Placental pericyte (primary cell): ENCODE results near the gene TBC1D10B. TPM values are rescaled to one million over a fixed set of nuclear protein-coding genes. Genes with fewer than 3 reads are reported as not detected.

Experiments
- small RNA-seq: library from RNA; depleted of rRNA; stranded (forward); fragments of <200 nt; gene quantifications from one replicate; pipeline ENCODE3, GENCODE V24; 2012; ENCODE audit warnings: low replicate concordance
- total RNA-seq: library from RNA; depleted of rRNA; stranded (reverse); fragments of >200 nt; gene quantifications from 2 replicates; pipeline ENCODE4 v1.2.3, GENCODE V29; 2012

TBC1D10B gene, protein sequence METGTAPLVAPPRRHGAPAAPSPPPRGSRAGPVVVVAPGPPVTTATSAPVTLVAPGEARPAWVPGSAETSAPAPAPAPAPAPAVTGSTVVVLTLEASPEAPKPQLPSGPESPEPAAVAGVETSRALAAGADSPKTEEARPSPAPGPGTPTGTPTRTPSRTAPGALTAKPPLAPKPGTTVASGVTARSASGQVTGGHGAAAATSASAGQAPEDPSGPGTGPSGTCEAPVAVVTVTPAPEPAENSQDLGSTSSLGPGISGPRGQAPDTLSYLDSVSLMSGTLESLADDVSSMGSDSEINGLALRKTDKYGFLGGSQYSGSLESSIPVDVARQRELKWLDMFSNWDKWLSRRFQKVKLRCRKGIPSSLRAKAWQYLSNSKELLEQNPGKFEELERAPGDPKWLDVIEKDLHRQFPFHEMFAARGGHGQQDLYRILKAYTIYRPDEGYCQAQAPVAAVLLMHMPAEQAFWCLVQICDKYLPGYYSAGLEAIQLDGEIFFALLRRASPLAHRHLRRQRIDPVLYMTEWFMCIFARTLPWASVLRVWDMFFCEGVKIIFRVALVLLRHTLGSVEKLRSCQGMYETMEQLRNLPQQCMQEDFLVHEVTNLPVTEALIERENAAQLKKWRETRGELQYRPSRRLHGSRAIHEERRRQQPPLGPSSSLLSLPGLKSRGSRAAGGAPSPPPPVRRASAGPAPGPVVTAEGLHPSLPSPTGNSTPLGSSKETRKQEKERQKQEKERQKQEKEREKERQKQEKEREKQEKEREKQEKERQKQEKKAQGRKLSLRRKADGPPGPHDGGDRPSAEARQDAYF
- 43.1 and 57.8 TPM in 2 replicates for total RNA-seq

DNA sequence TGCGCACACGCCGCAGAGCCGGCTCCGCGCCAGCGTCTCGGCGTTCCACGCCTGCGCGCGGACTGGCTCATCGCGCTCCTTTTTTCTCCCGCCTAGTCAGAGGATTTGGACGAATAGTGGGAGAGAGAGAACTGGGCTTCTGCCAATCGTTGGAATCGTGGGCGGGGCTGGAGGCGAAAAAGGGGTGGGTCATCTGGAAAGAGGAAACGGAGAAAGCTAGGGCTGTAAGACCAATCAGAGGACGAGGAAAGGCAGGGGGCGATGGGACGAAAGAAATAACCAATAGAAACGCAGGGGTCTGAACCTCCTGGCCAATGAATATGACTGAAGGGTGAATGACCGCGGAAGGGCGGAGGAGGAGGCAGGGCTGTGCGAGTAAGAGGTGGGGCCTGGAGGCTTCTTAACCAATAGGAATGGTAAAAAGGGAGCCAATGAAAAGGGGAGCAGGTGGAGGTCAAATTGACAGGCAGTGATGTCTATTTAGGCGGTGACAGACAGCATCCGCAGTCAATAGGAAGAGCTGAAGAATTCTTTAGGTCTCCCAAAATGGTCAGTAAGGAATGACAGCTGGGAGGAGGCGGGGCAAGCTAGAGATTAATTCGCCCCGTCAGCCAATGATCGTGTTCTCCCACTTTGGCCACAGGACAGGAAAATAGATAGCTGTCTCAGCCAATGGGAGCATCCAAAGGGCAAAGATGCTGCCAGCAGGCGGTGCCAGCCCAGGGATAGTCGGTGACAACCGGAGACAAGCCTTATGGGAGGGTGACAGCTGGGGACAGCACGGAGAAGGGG is at the start of gene TBC1D10B:
Gene TBC1D10B (minus strand): TSS at position 39 of the 792 bp plus-strand sequence. CDS start 311 bp downstream, outside the sequence.

GRCh38 chr16:30407102-30407803 is 37.0 kb upstream of the TBC1D10B start, which contains the start of gene ZNF771:
TSS of gene ZNF771 (plus strand) at chr16:30407606. CDS start at chr16:30408054, 448 bp downstream.

DNA sequence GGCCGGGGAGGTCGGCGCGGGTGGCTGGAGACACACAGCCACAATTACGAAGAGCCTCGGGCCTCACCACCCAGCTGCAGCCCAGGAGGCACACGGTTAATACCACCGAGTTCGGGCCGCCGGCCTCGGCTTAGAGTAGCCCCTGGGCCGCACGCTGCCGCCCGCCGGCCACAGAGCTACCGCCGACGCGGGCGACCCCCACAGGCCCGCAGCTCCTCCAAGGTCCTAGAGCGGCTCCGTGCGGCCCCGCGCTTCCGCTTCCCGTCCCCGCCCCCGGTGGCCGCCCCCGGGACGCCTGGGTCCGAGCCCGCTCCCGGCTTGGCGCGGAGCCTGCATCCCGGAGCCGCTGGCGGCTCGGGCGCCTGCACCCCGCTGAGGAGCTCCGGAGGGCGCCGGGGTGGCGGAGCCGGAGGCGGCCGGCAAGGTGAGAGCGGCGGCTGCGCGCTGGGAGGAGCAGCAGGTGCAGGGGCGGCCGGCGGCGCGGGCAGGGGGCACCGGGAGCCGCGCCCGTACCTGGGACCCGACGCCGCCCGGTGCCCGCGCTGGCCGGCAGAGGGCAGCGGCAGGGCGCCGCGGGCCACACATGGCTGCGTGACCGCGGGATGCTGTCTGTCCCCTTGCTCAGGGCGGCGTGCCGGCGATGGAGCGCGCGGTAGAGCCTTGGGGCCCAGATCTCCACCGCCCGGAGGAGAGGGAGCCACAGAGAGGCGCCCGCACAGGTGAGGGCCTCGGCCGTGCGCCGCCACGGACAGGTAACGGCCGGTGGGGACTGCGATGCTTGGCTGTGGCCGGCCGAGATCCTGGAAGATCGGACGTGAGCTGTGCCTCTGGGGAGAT is 25.1 kb upstream of the TBC1D10B start, which contains the start of gene ZNF48:
Gene ZNF48 (plus strand): TSS at position 266 of the 837 bp plus-strand sequence. CDS start 375 bp downstream, at position 641.

GRCh38 chr16:30382111-30382881 is 12.0 kb upstream of the TBC1D10B start, which contains the start of gene SEPTIN1:
TSS of gene SEPTIN1 (minus strand) at chr16:30382561. CDS start at chr16:30382542, 19 bp downstream.

GRCh38 chr16:30374538-30374937 is 4.2 kb upstream of the TBC1D10B start, which contains the start of gene MYL11:
TSS of gene MYL11 (plus strand) at chr16:30374802. CDS start at chr16:30374858, 56 bp downstream.

GRCh38 chr16:30355144-30355953 is 14.9 kb downstream of the TBC1D10B start, which contains the start of gene CD2BP2:
TSS of gene CD2BP2 (minus strand) at chr16:30355308. CDS start at chr16:30354681, 627 bp downstream.

Small RNA genes lying within 50 kb of the gene (small RNA-seq; reads per million reads assigned to genes)
- gene RF00406: 5.0 reads per million, percentile 88 among the genes with 10 or more reads in this experiment

Other genes with a start within 250 kb of the TBC1D10B start
- 39.7 and 43.8 TPM in 2 replicates for gene MAPK3, start 247.3 kb downstream of the TBC1D10B start, total RNA-seq
- gene CORO1A, start 186.9 kb downstream of the TBC1D10B start, total RNA-seq: 2.0 and 3.3 TPM in 2 replicates
- gene BOLA2B, start 176.8 kb downstream of the TBC1D10B start, total RNA-seq: 111 and 157 TPM in 2 replicates
- 36.4 and 42.2 TPM in 2 replicates for gene SLX1A, start 176.6 kb downstream of the TBC1D10B start, total RNA-seq
- 2.8 and 4.9 TPM in 2 replicates for gene SULT1A3, start 171.2 kb downstream of the TBC1D10B start, total RNA-seq
- gene NPIPB13, start 122.0 kb downstream of the TBC1D10B start, total RNA-seq: 0.29 and 1.1 TPM in 2 replicates
- gene CD2BP2, start 15.2 kb downstream of the TBC1D10B start, total RNA-seq: 38.3 and 39.5 TPM in 2 replicates
- gene MYL11, start 4.3 kb upstream of the TBC1D10B start, total RNA-seq: not detected in 2 replicates
- not detected in 2 replicates for gene SEPTIN1, start 12.1 kb upstream of the TBC1D10B start, total RNA-seq
- gene ZNF48, start 24.9 kb upstream of the TBC1D10B start, total RNA-seq: 7.7 and 14.7 TPM in 2 replicates
- 7.9 and 10.2 TPM in 2 replicates for gene ZNF771, start 37.1 kb upstream of the TBC1D10B start, total RNA-seq
- 6.8 and 19.8 TPM in 2 replicates for gene DCTPP1, start 59.5 kb upstream of the TBC1D10B start, total RNA-seq
- gene SEPHS2, start 75.4 kb upstream of the TBC1D10B start, total RNA-seq: 11.3 and 24.5 TPM in 2 replicates
- not detected in 2 replicates for gene ITGAL, start 102.2 kb upstream of the TBC1D10B start, total RNA-seq
- gene ZNF768, start 156.1 kb upstream of the TBC1D10B start, total RNA-seq: 17.3 and 25.8 TPM in 2 replicates
- gene ZNF747, start 164.4 kb upstream of the TBC1D10B start, total RNA-seq: 10.1 and 14.5 TPM in 2 replicates
- gene ZNF764, start 187.9 kb upstream of the TBC1D10B start, total RNA-seq: 7.3 and 7.4 TPM in 2 replicates
- gene ZNF688, start 201.2 kb upstream of the TBC1D10B start, total RNA-seq: 10.2 and 11.8 TPM in 2 replicates
- gene ZNF785, start 215.2 kb upstream of the TBC1D10B start, total RNA-seq: 10.0 and 14.7 TPM in 2 replicates
- gene ZNF689, start 239.9 kb upstream of the TBC1D10B start, total RNA-seq: 8.5 and 9.7 TPM in 2 replicates